ENCODE measurements around the gene ZP4. TPM values are rescaled to one million over a fixed set of nuclear protein-coding genes. Genes with fewer than 3 reads are reported as not detected.

Gene ZP4
- total RNA-seq, 1 donor from 2014 or later = not detected

DNA sequence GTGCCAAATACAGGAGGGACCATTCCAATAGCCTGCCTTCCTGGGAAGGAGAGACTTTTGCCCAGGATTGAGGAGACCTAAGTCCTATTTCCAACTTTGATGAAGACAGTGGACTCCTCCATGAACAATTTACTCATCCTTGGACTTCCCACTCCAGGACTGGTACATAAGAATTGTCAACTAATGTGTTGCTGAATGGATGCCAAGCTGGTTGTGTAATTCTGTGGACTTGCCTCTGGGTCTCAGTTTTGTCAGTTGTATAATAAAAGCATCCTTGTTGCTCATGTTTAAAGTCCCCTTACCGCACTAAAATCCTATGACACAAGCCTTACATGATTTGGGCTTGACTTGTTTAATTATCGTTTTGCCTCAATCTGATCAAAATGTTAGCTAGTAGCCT, 13.2 kb upstream of the ZP4 start:
- H3K9me3 Mint-ChIP-seq (ENCODE audit: low read depth) = no peaks in the 10 kb centered on the region
- no peaks in the 10 kb centered on the region for H3K36me3 Mint-ChIP-seq (ENCODE audit: insufficient read depth)
- H3K27ac Mint-ChIP-seq = no peak overlapping the region
- DNase-seq (ENCODE audit: low spot score, unreplicated experiment) = no peak
- TF ChIP-seq, protein P1, sequence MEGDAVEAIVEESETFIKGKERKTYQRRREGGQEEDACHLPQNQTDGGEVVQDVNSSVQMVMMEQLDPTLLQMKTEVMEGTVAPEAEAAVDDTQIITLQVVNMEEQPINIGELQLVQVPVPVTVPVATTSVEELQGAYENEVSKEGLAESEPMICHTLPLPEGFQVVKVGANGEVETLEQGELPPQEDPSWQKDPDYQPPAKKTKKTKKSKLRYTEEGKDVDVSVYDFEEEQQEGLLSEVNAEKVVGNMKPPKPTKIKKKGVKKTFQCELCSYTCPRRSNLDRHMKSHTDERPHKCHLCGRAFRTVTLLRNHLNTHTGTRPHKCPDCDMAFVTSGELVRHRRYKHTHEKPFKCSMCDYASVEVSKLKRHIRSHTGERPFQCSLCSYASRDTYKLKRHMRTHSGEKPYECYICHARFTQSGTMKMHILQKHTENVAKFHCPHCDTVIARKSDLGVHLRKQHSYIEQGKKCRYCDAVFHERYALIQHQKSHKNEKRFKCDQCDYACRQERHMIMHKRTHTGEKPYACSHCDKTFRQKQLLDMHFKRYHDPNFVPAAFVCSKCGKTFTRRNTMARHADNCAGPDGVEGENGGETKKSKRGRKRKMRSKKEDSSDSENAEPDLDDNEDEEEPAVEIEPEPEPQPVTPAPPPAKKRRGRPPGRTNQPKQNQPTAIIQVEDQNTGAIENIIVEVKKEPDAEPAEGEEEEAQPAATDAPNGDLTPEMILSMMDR (IDR thresholded peaks at IDR 0.05; ENCODE audit: unreplicated experiment) = no peak
- no peak overlapping the region for H3K4me3 Mint-ChIP-seq (ENCODE audit: low read depth)
- H3K27me3 Mint-ChIP-seq = no peaks in the 10 kb centered on the region
- H3K4me1 Mint-ChIP-seq (ENCODE audit: low read depth) = no peaks in the 10 kb centered on the region

- TF ChIP-seq, protein P1 (IDR thresholded peaks at IDR 0.05; ENCODE audit: unreplicated experiment) = no peak
- Mint-ChIP-seq H3K4me1 (ENCODE audit: low read depth) (no peaks in the 10 kb centered on the region), H3K27me3 (no peaks in the 10 kb centered on the region), H3K27ac (no peak overlapping the region), H3K4me3 (ENCODE audit: low read depth) (no peak overlapping the region), H3K9me3 (ENCODE audit: low read depth) (no peaks in the 10 kb centered on the region), H3K36me3 (ENCODE audit: insufficient read depth) (no peaks in the 10 kb centered on the region)
- no peak for DNase-seq (ENCODE audit: low spot score, unreplicated experiment)
These were observed 12.4 kb upstream of the ZP4 start for GRCh38 chr1:237902960-237903743.

- no peak for DNase-seq (ENCODE audit: low spot score, unreplicated experiment)
- Mint-ChIP-seq H3K27me3 (no peaks in the 10 kb centered on the region), H3K9me3 (ENCODE audit: low read depth) (no peaks in the 10 kb centered on the region), H3K4me1 (ENCODE audit: low read depth) (no peaks in the 10 kb centered on the region), H3K4me3 (ENCODE audit: low read depth) (no peak overlapping the region), H3K36me3 (ENCODE audit: insufficient read depth) (no peaks in the 10 kb centered on the region), H3K27ac (no peak overlapping the region)
- TF ChIP-seq, protein P1 (IDR thresholded peaks at IDR 0.05; ENCODE audit: unreplicated experiment) = peak; percentile 62
These were observed 10.7 kb upstream of the ZP4 start for GRCh38 chr1:237901299-237901934.

GRCh38 chr1:237895630-237896029, 4.9 kb upstream of the ZP4 start:
- no peak for DNase-seq (ENCODE audit: low spot score, unreplicated experiment)
- Mint-ChIP-seq H3K36me3 (ENCODE audit: insufficient read depth) (no peaks in the 10 kb centered on the region), H3K9me3 (ENCODE audit: low read depth) (no peaks in the 10 kb centered on the region), H3K4me3 (ENCODE audit: low read depth) (no peak overlapping the region), H3K27me3 (no peaks in the 10 kb centered on the region), H3K4me1 (ENCODE audit: low read depth) (no peaks in the 10 kb centered on the region), H3K27ac (no peak overlapping the region)
- TF ChIP-seq, protein P1 (IDR thresholded peaks at IDR 0.05; ENCODE audit: unreplicated experiment) = no peak

DNA sequence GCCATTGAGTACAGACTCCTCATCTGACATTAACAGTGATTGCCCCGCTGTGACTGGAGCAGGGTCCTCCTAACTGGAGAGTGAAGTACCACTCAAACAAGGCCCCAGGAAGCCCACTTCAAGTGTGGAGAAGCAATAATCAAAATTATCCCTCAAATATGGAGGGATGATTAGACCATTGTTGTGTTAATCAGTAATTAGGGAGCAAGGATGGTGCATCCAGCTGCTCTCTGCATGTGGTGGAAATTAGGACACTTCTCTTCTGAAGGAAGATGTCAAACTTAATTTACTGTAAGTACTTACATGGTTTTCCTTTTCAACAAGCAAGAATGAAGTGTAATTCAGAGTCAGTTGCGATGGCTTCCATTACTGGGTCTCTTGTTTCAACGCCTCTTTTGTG, 3.4 kb upstream of the ZP4 start:
- Mint-ChIP-seq H3K36me3 (ENCODE audit: insufficient read depth) (no peaks in the 10 kb centered on the region), H3K27ac (no peak overlapping the region)
- TF ChIP-seq, protein P1 (IDR thresholded peaks at IDR 0.05; ENCODE audit: unreplicated experiment) = no peak

More for the DNA sequence above, 3.4 kb upstream of the ZP4 start:
- Mint-ChIP-seq H3K27me3 (no peaks in the 10 kb centered on the region), H3K9me3 (ENCODE audit: low read depth) (no peaks in the 10 kb centered on the region), H3K4me1 (ENCODE audit: low read depth) (no peaks in the 10 kb centered on the region), H3K4me3 (ENCODE audit: low read depth) (no peak overlapping the region)
- no peak for DNase-seq (ENCODE audit: low spot score, unreplicated experiment)

Data from progenitor cell of endocrine pancreas (in vitro differentiated cells).